Astrocyte (in vitro differentiated cells and primary cell): ENCODE results near the gene CCNH.

Experiments
- EZH2 ChIP-seq: IDR thresholded peaks from 2 replicates; pipeline ENCODE4 v1.6.1; 2012; ENCODE audit warnings: mild to moderate bottlenecking, low read length, inconsistent platforms; ENCODE audit not compliant: insufficient read depth
- TF ChIP-seq, protein P1 (sequence below): IDR thresholded peaks from 2 replicates; pipeline ENCODE4 v1.5.1; 2011; ENCODE audit warnings: low read depth, mild to moderate bottlenecking, inconsistent platforms, low read length, moderate library complexity; ENCODE audit not compliant: insufficient read depth

DNA sequence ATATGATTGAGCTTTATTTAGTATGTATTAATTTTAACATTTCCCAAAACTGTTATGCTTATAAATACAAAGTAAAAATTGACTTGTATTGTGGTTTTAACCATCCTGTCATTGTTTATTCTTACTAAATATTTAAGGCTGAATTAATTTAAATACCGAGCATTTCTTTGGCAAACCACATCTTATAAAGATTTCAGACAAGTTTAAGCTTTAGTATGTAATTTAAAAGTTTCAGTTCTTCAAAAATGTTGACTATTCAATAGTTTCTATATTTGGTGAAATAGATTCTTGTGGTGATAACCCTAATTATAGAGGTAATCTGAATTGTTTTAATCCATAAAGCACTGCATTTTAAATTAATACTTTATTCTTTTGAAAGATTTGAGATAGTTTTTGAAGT is 65.5 kb downstream of the CCNH start:
- TF ChIP-seq, protein P1, sequence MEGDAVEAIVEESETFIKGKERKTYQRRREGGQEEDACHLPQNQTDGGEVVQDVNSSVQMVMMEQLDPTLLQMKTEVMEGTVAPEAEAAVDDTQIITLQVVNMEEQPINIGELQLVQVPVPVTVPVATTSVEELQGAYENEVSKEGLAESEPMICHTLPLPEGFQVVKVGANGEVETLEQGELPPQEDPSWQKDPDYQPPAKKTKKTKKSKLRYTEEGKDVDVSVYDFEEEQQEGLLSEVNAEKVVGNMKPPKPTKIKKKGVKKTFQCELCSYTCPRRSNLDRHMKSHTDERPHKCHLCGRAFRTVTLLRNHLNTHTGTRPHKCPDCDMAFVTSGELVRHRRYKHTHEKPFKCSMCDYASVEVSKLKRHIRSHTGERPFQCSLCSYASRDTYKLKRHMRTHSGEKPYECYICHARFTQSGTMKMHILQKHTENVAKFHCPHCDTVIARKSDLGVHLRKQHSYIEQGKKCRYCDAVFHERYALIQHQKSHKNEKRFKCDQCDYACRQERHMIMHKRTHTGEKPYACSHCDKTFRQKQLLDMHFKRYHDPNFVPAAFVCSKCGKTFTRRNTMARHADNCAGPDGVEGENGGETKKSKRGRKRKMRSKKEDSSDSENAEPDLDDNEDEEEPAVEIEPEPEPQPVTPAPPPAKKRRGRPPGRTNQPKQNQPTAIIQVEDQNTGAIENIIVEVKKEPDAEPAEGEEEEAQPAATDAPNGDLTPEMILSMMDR: no peak
- TF ChIP-seq EZH2: no peak
